Superior temporal gyrus (tissue), 1 donor: ENCODE results near the gene PACSIN2.
"Not testable (repeated sequence)": the region's sequence is repeated elsewhere in the genome, so short reads cannot be mapped to it uniquely, and the experiment has no call there.

Source experiments
- DNase-seq: peaks from one replicate; pipeline ENCODE4 v3.0.0-alpha.2; 2016; ENCODE audit errors: extremely low spot score

The PACSIN2 gene

DNA sequence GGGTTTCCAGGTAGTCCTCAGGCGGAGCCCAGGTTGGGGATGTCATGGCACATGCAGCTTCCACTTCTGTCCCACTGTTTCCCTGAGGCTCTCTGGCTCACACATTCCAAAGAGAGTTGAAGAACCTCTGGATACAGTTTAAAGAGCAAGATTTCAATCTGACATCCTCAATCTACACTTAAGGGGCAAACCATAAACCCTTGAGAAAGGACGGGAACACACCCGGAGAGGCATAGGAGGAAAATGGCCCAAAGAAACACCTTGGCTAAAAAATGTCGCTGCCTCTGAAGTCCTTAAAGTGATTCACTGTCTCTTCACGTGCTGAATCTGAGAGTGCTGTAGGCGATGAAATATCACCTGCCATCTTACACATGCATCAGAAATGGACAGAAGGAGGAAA lies 87.0 kb downstream of the PACSIN2 start:
- DNase-seq = no peak

- no peak for DNase-seq
Measured at GRCh38 chr22:42926768-42927167, 88.2 kb downstream of the PACSIN2 start.

DNA sequence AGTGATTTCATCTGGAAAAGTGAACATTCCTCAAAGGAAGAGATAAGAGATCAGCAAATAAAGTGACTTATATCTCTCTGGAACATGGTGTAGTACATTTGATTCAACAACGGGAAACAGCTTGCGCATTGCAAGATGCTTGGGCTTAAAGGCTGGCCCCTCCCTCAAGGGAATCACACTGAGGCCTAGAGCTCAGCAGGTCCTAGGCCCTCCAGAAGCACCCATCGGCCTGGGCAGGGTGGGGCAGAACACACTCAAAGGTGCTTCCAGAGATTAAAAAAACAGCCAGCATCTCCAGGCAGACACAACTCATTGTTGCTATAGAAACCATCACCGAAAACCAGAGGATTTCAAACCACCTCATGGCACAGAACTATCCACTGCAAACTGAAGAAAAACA lies 88.8 kb downstream of the PACSIN2 start:
- no peak for DNase-seq

- no peak for DNase-seq
Measured at GRCh38 chr22:42925598-42925997, 89.4 kb downstream of the PACSIN2 start.

- DNase-seq = not testable (repeated sequence)
Measured at GRCh38 chr22:42925031-42925430, 89.9 kb downstream of the PACSIN2 start.

- no peak for DNase-seq
Measured at GRCh38 chr22:42924436-42924835, 90.5 kb downstream of the PACSIN2 start.

- no peak for DNase-seq
Measured at GRCh38 chr22:42922374-42923191, 92.4 kb downstream of the PACSIN2 start.

- DNase-seq = no peak
Measured at GRCh38 chr22:42920101-42920820, 94.7 kb downstream of the PACSIN2 start.

DNA sequence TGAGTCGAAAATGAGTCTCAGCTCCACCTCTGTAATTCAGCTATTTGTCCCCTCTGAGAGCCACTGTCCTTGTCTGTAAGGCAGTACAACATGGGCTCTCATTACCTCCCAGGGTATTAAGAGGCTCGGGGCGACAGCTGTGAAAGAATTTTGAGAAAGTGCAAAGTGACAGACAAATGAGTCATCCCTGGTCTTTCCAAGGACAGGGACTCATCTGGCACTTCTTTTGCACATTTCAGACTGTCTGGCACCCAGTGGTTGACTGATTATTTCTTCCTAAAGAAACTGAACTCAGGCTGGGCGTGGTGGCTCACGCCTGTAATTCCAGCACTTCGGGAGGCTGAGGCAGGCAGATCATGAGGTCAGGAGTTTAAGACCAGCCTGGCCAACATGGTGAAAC lies 95.8 kb downstream of the PACSIN2 start:
- no peak for DNase-seq

DNA sequence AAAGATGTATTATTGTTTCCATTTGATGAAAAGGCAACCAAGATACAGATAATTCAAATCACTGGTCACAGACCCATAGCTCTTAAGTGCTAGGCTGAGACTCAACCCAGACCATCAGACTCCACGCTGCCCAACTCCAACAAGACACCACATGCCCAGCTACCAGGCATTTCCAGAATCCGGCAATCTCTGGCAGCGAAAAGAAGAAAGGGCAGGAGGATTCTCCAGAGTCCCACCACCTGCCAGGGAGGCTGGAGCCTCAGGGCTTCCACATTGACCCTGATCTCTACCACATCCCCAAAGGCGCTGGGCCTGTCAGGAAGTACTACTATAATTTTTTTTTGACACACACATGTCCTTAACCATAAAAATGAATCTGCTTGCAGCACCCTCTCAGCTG lies 96.4 kb downstream of the PACSIN2 start:
- no peak for DNase-seq

DNA sequence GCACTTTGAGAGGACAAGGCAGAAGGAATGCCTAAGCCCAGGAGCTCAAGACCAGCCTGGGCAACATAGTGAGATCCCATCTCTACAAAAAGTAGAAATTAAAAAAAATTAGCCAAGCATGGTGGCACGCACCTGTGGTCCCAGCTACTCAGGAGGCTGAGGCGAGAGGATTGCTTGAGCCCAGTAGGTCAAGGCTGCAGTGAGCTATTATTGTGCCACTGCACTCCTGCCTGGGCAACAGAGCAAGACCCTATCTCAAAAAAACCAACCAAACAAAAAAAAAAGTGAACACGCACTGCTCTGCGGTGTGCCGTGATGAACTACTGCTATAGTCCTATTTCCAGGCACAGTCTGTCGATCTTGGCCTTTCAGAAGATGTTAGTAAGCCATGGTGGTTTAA lies 97.6 kb downstream of the PACSIN2 start:
- DNase-seq = not testable (repeated sequence)

GRCh38 chr22:42915980-42916765 lies 98.8 kb downstream of the PACSIN2 start:
- no peak for DNase-seq

- DNase-seq = no peak
Measured at GRCh38 chr22:42914511-42915076, 100.4 kb downstream of the PACSIN2 start.

DNA sequence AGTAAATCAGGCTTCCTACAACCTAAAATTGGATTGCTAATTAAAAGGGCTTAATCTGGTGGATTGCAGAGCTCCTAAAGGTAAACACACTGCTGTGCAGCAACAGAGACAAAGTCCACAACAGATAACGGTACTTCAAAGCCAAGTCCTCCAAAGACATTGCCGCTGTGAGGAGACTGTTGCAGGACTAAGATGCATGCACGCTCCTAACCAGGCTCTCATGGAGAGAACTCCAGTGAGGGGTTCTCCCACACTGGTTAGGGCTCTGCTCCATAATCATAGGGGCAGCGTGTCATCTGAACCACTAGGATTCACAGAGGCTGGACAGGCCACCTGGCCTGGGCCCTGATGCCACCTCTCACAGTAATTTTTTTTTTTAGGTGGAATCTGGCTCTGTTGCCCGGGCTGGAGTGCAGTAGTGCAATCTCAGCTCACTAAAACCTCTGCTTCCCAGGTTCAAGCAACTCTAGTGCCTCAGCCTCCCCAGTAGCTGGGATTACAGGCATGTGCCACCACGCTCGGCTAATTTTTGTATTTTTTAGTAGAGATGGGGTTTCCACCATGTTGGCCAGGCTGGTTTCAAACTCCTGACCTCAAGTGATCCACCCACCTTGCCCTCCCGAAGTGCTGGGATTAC lies 101.0 kb downstream of the PACSIN2 start:
- DNase-seq = no peak

GRCh38 chr22:42912059-42912458 lies 102.9 kb downstream of the PACSIN2 start:
- no peak for DNase-seq

DNA sequence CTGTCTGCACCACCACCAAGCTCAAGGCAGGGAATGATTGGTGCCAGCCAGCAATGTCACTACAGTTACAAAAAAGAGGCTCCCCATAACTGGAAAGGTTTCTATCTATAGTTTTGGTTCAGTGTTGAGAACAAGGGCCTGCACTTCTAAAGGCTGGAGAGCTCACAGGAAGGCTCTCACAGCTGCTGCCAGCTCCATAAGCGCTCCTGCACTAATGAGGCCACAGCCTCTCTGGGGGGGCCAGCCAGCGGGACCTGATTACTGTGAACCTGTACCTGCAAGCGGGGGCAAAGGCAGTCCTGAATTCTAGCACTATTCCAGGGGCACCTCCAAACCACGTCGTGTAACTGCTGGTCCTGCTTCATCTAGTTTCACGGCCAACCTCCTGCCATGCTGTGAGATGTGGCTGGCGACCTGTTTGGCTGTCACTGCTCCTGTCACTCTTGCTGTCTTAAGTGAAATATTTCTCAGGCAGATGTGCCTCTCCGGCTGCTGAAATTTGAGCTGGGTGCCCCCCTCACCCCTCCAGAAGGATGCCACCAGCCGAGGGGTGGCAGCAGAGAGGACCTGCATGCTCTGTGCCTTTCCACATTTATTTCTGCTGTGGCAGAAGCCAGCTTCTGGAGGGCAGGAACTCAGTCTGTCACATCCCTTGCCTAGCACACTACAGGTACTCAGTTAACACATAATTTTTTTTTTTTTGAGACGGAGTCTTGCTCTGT lies 104.6 kb downstream of the PACSIN2 start:
- no peak for DNase-seq

- no peak for DNase-seq
Measured at GRCh38 chr22:42909363-42910058, 105.4 kb downstream of the PACSIN2 start.

GRCh38 chr22:42908374-42908746 lies 106.6 kb downstream of the PACSIN2 start:
- DNase-seq = no peak

- DNase-seq = no peak
Measured at GRCh38 chr22:42907404-42908373, 107.3 kb downstream of the PACSIN2 start.
